Measurements from ENCODE around the gene GDA.
A peak's percentile ranks its signal among the peaks of the same experiment; 100 is the strongest.
"Not testable (repeated sequence)": the region's sequence is repeated elsewhere in the genome, so short reads cannot be mapped to it uniquely, and the experiment has no call there.

GDA gene

DNA sequence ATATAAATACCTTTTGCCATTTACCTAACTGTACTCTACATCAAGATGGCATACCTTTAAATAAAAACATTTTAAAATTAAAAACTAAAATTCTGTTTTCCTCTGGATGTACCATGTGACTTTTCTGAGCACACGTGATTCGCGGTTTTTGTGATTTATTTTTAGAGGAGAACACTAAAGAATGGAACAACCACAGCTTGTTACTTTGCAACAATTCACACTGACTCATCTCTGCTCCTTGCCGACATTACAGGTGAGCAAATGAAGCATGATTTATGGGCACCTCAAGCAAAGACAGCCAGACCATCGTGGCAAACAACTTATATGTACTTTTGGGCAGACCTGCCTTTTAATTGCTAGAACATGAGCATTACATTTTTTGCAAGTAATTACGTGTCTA lies 61.3 kb downstream of the GDA start:
- no peak for DNase-seq

DNA sequence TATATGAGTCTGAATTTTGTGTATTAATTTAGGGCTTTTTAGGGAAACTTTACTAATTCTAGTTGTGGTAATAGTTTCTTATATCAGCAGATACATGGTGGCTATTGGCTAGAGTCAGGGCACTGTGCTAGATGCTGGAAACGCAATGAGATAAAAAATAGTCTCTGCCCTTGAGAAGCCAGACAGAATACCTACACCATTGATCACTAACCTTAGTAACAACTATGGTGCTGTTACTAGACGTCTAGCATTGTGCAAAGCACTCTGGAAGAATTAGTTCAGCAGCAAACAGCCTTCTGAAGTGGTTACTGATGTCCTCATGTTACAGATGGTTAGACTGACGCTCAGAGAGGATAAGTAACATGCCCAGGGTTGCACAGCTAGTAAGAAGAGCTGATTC lies 61.8 kb downstream of the GDA start:
- no peak for DNase-seq

DNA sequence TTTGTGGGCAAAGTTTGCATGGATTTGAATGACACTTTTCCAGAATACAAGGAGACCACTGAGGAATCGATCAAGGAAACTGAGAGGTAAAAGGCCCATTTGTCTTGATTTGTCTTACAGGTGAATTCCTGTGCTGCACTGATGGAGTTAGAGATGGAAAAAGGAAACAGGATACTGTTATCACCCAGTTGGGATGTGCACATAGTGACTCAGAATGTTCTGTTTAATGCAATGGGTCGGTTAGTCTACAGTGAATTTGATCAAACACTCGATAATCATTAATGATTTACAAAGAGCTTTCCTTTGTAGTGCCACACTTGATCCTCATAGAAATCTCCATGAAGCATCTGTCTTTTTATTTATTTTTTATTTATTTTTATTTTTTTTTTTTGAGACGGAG lies 64.7 kb downstream of the GDA start:
- DNase-seq, result no peak

DNA sequence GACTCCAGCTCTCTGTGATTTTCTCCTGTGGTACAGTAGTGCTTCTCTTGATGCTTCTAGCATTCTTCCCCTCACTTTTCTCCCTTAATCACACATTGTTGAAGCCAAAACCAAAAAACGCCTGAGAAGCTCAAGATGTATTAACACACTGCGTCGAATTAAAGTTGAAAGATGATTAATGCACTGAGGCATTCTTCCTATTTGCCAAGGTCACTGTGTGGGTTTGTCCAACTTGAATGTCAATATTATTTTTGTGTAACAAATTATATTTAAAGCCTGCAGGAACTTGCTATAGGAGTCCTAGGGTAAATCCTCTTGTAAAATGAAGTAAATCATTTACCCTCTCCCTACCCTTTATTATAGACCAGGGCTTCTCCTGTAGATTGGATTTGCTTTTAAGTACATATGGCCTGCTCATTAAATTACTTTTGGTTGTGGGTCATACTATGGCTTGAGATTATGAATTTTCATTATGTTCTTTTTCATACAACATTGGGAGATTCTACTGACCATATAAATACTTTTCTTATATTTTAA lies 68.1 kb downstream of the GDA start:
- DNase-seq, result no peak

DNA sequence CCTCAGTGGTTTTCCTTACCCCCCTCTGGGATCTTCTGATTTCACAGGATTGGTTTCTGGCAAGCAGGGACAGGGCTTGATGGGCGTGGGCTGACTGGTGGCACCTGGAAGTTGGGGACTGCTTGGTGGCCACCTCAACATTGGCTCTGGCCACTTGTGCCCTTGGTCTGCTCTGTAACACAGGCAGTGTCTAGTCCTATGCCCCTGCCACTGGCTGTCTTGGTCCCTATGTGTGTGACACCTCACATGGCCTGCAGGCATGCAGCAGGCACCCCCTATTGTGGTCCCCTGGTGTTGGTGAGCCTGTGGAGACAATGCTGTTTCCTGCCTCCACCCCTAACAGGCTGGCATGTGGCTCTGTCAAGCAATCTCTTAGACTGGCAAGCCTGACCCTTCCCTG lies 71.3 kb downstream of the GDA start:
- no peak for DNase-seq

DNA sequence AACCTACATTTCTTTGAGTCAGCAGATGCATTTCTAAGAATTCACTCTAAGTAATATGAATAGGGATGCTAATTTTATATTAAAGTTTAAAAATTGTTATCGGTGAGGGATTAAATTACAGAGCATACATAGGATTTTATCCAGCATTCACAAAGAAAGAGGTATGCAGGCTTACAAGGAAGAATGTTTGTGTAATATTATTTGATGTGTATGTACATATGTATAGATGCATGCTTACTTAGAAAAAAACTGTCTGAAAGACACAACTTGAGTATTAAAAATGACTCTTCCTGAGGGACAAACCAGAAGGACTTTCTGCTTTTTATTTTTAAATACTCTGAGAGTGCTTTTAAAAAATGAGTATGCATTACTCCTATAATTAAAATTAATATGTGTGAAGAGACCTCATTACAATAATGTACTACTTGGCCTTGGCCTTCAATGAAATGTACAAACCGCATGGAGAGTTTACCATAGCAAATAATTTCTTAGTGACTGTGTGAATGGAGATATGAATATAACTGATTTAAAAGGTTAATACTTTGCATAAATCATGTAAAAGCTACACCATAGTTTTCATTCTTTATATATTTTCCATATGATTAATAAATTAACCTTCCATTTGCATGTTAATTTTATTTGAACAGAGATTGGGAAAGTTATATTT lies 77.0 kb downstream of the GDA start:
- DNase-seq, result no peak

DNA sequence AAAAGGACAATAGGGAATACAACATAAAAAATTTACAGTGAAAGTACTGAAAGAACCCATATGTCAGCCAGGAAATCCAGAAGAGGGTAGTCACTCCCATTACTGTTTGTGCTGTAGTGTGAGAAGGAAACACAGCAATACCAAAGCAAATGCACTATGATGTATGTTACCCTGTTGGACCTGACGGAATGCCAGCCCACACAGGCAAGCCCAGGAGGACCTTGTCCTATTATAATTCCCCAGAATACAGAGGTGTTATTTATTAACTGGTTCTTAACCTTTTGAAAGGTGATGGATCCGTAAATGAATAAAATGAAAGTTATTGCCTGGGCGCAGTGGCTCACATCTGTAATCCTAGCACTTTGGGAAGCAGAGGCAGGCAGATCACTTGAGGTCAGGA lies 79.0 kb downstream of the GDA start:
- no peak for DNase-seq

DNA sequence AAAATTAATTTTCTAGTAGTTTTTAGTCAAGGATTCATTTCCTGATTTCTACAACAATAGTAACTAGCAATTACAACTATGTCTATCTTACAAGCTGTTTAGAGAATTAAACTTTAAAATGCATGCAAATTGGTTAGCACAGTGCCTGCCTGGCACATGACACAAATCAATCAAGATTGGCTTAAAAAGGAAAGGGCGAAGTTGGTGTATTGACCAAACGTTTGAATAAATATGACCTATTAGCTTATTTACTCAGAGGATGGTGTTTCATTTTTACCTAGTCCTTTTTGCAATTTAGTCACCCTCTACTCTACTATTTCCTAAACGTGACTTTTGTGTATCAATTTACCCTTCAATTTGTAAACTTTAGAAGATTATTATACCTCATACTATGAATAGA lies 83.5 kb downstream of the GDA start:
- no peak for DNase-seq

DNA sequence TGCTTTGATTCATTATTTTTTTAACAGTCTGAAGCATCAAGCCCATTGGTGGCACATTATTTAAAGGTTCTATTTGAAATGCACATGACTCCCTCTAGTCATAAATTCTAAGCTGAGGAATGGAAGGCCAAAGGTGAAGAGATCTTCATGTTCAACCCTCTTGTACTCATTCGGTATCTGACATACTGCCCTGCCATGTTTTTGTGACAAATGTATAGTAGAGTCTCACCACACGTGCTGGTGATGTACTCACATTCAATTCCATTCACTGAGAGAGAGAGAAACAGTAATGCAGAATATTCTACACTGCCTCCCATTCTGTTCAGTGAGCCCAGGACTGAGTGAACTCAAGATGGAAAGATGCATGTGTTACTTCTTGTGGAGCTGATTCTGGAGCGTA lies 98.3 kb downstream of the GDA start:
- no peak for DNase-seq

DNA sequence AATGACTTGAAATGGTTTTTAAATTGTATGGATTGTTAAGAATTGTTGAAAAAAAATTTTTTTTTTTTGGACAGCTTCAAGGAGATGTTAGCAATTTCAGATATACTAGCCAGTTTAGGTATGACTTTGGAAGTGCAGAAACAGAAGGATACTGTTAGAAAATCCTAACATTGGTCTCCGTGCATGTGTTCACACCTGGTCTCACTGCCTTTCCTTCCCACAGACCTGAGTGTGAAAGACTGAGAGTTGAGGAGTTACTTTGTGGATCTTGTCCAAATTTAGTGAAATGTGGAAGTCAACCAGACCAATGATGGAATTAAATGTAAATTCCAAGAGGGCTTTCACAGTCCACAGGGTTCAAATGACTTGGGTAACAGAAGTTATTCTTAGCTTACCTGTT lies 102.3 kb downstream of the GDA start:
- no peak for DNase-seq

DNA sequence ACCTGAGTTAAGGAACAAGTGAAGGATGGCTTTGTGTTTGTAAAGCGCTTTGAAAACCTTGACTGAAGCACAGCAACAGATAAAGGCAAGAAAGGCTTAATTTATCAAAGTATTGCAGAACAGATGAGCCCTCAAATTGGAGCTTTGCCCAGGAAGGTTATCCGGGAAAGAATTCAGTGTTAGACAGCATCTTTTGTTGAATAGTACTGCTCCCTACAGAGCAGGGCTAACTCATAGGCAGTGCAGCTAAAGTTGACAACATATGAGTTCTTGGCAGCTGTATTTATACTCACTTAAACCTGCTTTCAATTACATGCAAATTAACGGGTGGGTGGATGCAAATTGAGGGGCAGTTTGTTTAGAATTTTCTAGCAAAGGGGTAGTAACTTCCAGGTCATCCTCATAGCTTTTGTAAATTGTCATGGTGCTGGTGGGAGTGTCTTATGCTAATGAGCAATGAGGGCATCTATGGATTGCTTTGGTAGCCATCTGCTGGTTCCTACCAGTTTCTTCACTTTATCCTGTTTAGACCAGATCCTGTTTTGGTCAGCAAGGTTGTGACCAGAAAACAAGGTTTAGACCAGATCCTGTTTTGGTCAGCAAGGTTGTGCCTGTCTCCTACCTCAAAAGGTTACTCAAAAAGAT lies 105.8 kb downstream of the GDA start:
- no peak for DNase-seq

DNA sequence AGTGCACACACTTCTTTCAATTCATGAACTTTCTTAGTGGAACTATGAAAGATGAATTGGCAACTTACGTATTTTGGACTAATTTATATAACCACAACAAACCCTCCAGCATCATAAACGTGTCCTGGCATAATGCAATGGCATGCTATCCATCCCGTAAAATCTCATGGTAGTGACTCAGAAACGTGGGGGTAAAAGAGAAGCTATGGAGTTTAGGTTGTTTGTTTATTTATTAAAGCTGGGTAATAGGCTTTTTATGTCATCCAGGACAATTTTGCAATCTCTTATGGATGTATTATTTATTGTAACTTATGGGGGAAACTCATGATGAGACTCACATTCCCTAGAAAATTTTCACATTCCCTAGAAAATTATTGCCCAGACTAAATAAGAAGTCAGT lies 106.3 kb downstream of the GDA start:
- DNase-seq, result no peak

DNA sequence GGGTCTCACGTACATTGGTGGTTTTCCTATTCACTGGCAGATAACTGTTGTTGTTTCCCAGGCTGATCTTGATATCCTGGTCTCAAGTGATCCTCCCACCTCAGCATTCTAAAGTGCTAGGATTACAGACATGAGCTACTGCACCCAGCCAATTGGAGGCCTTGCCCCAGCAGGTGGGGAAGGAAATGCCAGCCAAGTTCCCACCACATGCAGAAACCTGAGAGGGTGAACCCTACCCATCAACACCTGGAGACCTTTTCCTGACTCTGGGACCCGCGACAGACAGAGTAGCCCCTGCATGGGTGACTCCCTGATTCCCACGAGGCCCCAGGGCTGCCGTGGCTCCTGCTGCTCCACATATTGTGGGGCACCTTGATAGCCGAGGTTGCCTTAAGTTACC lies 107.7 kb downstream of the GDA start:
- no peak for DNase-seq

DNA sequence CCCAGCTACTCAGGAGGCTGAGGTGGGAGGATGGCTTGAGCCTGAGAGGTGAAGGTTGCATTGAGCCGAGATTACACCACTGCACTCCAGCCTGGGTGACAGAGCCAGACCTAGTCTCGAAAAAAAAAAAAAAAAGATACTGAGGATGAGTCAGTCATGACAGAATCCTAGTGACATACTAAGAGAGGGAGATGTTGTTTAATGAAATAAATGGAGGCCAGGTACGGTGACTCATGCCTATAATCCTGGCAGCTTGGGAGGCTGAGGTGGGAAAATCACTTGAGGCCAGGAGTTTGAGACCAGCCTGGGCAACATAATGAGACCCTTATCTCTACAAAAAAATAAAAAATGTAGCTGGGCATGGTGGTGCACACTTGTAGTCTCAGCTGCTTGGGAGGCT lies 108.6 kb downstream of the GDA start:
- no peak for DNase-seq

DNA sequence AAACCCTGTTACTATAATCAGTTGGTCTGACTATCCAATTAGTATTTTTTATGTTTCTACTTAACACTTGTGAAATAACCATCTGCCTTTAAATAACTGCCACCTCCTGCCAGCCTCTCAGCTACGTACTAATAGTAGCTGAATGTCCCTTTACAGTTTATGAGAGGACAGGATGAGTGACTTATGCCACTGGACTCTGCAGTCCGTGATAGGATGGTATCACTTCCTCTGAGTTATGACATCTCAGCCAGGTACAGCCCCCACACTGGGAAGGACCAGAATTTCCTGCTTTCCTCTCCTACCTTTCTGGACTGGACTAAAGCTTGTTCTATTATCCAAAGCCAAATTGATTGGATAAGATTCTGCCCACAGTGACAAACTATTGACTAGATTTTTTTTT lies 112.8 kb downstream of the GDA start:
- DNase-seq, result no peak

DNA sequence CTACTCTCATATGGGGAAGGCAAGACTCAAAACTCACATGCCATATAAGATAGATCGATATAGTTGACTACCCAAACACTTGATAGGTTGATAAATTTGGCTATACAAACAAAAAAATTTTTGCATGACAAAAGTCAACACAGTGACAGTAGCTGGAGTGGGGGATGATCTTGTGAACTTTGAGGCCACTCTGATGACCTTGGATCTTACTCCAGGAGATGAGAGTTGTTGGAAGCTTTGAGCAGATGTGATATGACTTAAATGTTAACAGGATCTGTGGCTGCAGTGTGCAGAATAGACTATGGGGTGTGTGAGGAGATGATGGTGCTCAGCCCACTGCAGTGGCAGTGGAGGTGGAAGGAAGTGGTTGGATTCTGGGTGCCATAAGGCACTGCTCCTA lies 114.3 kb downstream of the GDA start:
- DNase-seq, result no peak

DNA sequence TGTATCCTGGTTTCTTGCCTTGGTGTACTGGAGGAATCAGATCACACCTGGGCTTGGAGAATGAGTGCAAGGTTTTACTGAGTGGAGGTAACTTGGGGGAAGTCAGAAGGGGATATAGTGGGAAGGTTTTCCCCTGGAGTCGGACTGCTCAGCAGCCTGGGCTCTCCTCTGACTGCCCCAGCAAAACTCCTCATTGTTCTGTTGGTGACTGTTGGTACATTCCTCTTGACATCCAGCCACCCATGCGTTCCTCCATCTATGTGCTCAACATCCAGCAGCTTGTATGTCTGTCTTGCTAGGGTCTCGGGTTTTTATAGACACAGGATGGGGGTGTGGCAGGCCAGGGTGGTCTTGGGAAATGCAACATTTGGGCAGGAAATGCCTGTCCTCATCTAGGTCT lies 119.7 kb downstream of the GDA start:
- DNase-seq, result no peak

DNA sequence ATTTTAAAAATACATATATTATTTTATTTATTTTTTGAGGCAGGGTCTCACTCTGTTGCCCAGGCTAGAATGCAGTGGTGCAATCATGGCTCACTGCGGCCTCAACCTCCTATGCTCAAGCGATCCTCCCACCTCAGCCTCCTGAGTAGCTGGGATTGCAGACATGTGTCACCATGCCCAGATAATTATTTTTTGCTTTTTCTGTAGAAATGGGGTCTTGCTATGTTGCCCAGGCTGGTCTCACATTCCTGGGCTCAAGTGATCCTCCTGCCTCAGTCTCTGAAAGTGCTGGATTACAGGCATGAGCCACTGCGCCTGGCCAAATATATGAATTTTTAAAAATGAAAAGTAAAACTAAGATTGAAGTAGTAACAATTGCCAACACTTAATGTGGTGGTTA lies 121.1 kb downstream of the GDA start:
- not testable (repeated sequence) for DNase-seq

DNA sequence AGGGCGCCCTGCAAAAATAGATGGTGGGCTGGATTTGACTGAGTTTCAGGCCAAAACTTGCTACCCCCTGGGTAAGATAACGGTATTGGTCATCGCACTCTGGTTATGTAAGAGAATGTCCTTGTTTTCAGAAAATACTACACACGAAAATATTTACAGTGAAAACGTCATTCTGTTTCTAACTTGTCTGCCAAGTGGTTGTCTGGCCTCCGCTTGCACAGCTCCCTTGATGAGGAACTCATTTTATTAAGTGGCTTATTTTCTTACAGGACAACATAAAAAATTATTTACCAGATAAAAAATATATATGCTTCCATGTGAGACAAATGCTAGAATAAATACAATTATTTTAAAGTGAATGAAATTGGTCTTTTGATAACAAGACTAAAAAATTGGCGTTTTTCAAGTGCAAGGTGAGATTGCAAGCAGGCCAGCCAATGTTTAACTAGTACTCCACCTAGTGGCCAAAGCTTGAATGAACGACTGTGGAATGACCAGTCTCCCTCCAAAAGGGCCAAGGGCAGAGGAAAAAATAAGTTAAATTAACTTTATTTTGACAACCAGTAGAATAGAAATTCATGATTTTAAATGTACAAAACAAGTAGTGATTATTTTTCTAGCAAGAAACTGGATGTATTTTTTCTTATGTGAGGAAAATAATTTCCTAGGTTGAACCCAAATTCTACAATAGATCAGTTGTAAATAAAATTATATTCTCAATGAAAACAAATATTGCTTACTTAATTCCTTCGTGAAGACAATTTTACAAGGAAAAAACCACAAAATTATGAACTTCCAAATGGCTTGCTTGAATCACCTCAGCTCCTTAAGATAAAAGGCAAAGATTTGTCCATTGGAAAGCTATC lies 122.6 kb downstream of the GDA start:
- DNase-seq, result peak; percentile 25 to 26

DNA sequence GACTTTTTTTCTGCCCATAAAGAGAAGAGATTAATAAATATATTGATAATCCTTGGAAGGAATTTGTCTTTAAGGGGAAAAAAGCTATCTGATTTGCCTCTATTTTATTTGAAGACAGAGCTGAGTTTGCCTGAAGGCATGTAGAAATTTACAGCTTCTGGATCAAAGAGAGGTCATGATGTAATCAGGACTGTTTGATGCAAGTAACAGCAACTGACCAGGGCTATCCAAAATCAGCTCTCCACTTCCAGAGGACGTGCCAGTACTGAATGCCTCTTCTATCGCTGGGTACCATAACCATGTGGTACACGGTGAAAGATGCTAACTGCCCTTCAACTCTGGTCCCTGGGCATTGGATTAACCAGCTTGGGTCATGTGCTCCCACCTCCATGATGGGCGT lies 125.2 kb downstream of the GDA start:
- DNase-seq, result no peak

DNA sequence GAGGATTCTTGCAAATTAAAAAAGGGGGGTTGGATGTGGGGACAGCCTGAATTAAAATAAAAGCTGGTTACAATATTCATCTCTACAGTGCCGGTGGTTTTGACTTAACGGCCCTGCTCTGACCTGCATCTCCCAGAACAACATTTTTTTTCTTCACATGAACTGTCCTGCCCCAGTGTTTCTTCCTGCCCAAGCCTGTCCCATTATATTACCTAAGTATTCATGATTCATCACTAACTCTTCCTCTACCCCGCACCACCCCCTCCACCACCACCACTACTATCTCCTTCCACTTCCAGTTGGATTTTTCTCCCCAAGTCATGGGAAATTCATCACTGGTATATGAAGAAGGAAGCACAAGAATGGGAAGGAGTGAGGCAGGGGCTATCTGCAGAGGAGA lies 125.7 kb downstream of the GDA start:
- no peak for DNase-seq

DNA sequence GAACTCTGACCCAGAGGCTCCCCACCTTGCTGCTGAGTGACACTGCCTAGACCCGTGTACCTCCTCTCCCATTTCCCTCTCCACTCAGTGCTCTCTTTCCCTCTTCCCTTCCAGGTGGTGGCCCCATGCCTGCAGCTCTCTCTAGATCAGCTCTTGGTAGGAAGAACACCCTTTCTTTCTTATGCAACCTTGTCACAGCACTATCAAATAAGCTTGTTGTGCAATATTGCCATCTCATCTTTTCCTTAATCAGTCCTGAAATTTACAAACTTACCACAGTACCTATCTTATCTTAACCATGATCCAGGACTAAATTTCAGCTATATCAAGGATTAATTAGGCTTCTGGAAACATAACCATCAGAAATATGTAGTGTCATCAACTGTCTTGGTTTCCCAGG lies 127.2 kb downstream of the GDA start:
- no peak for DNase-seq

DNA sequence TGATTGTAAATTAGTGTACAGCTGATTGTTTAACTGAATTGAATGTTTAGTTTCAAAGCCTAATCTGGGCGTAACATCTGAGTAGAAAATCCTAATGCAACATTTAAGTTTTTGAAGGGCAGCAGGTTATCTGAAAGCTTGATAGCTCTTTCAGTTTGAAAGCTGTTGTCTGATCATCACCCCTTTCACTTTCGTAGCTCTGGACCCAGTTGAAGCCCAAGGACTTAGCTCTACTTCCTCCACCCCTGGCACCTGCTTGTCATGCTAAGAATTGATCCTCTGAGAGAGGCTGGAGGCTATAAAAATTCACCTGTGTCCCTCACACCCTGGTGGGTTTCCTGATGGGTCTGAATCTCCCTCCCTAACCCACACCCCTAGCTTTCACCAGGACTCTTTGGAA lies 129.7 kb downstream of the GDA start:
- DNase-seq, result no peak

DNA sequence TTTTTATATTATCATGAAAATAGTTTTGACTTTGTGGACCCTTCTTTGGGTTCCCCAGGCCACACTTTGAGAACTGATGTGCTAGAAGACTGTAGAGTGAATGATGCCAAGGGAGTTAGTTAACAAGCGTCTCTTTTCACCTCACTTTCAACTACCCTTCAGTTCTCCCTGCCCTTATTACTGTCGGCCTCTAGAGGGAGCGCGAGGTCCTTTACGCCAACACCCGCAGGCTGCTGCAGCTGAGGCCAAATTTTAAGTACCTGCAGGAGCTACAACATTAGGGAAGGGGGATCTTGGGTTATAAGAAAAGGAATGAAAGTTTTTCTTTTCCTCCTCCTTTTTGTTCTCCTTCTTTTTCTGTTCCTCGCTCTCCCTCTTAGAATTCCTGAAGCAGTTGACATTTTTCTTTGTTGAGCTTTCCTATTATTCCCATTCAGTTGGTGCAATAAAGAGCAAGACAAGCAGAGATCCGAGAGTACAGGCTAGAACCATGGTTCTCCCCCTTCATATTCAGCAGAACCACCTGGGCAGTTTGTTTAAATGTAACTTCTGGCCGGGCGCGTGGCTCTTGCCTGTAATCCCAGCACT lies 131.8 kb downstream of the GDA start:
- DNase-seq, result peak; percentile 58 to 72
